ENCODE results near the gene PIBF1. TPM values are rescaled to one million over a fixed set of nuclear protein-coding genes. Genes with fewer than 3 reads are reported as not detected.

The PIBF1 gene
- total and polyA plus RNA-seq, 2 of the 4 experiments (the other 2 are of a cell fraction), result 5.1 to 13.3 TPM

DNA sequence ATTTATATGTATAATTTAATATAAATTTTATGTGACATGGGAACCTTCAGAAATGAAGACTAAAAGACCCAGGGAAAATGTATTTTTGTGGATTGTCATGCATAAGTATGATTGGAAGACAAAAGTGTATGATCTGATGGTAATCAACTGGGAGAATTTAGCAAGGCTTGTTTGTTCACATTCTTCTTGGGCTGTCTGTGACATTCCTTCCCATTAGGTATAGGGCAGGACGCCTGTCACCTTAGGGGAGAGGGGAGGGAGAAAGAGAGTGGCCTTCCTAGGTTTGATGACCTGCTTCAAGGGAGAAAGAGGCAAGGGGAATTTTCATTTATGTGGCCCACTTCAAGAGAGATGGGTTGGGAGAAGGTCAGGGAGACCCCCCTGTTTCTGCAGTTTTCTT is 22.4 kb downstream of the PIBF1 start:
- no peak for DNase-seq
- Histone ChIP-seq H3K4me1 (ENCODE audit: control insufficient read depth, insufficient read depth, low read length) (peaks cover 1% of the 10 kb centered on the region; the same call in 1 of the 2 replicates), H4K5ac (ENCODE audit: low read depth, low read length) (no peak overlapping the region), H4K8ac (ENCODE audit: low read depth in 2 of 2, low read length in 2 of 2) (no peak overlapping the region), H3K23ac (ENCODE audit: low read depth, low read length) (no peak overlapping the region), H3K4ac (ENCODE audit: low read depth, low read length) (no peak overlapping the region), H3K18ac (ENCODE audit: low read depth, low read length) (no peak overlapping the region), H2BK120ac (ENCODE audit: low read depth, low read length) (no peak overlapping the region), H4K91ac (ENCODE audit: insufficient read depth, low read depth, low read length) (no peak overlapping the region), H3K4me3 (ENCODE audit: insufficient read depth, low read depth, low read length) (no peak overlapping the region), H3K56ac (ENCODE audit: extremely low read depth, insufficient read depth, low read length) (no peak overlapping the region), H3K9me1 (ENCODE audit: insufficient read depth, low read length) (no peaks in the 10 kb centered on the region; the same call in 1 of the 2 replicates), H3K9ac (ENCODE audit: low read depth, low read length) (no peak overlapping the region), H3K14ac (replicated peaks; ENCODE audit: low read depth, low read length) (no peak overlapping the region), H3K36me3 (ENCODE audit: control insufficient read depth, insufficient read depth, low read length) (peaks cover 2% of the 10 kb centered on the region; the same call in 1 of the 2 replicates), H3K4me2 (ENCODE audit: low read depth, low read length) (no peak overlapping the region), H2BK15ac (ENCODE audit: low read depth, low read length) (no peak overlapping the region), H2AK5ac (ENCODE audit: low read depth, low read length) (no peak overlapping the region), H2BK5ac (ENCODE audit: low read depth, low read length, poor library complexity, severe bottlenecking) (no peak overlapping the region), H3K79me1 (ENCODE audit: low read depth in 1 of 2, low read length in 2 of 2) (peaks cover 0 to 13% of the 10 kb centered on the region in 2 experiments; a peak in 2 of 4 replicates), H3K27me3 (ENCODE audit: control insufficient read depth, insufficient read depth, low read length) (no peaks in the 10 kb centered on the region), H4K20me1 (ENCODE audit: insufficient read depth, low read length) (no peaks in the 10 kb centered on the region), H2BK20ac (ENCODE audit: low read depth, low read length) (no peak overlapping the region), H2AK9ac (replicated peaks; ENCODE audit: low read depth, low read length, poor library complexity) (no peak overlapping the region), H2AFZ (replicated peaks; ENCODE audit: low read length, poor library complexity) (no peak overlapping the region), H3K9me3 (ENCODE audit: control insufficient read depth, insufficient read depth, low read length) (no peaks in the 10 kb centered on the region), H3K27ac (ENCODE audit: insufficient read depth, low read length) (no peak overlapping the region)
- ATAC-seq (ENCODE audit: low read depth), result no peak
- TF ChIP-seq, protein P1, sequence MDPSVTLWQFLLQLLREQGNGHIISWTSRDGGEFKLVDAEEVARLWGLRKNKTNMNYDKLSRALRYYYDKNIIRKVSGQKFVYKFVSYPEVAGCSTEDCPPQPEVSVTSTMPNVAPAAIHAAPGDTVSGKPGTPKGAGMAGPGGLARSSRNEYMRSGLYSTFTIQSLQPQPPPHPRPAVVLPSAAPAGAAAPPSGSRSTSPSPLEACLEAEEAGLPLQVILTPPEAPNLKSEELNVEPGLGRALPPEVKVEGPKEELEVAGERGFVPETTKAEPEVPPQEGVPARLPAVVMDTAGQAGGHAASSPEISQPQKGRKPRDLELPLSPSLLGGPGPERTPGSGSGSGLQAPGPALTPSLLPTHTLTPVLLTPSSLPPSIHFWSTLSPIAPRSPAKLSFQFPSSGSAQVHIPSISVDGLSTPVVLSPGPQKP (IDR thresholded peaks at IDR 0.05; ENCODE audit: borderline replicate concordance, low read depth, low read length), result no peak
- TF ChIP-seq RAD21 (IDR thresholded peaks at IDR 0.05; ENCODE audit: low read length) (no peak), CEBPB (IDR thresholded peaks at IDR 0.05; ENCODE audit: low read depth, low read length) (no peak), NFE2L2 (IDR thresholded peaks at IDR 0.05; ENCODE audit: low read depth, low read length) (no peak), RFX5 (IDR thresholded peaks at IDR 0.05; ENCODE audit: low read depth, low read length) (no peak), RCOR1 (IDR thresholded peaks at IDR 0.05; ENCODE audit: insufficient replicate concordance, low read length) (no peak), FOS (IDR thresholded peaks at IDR 0.05; ENCODE audit: low read depth, low read length) (no peak), POLR2A (IDR thresholded peaks at IDR 0.05; ENCODE audit: low read depth, low read length) (no peak), BHLHE40 (IDR thresholded peaks at IDR 0.05; ENCODE audit: low read depth, low read length) (no peak), MAFK (IDR thresholded peaks at IDR 0.05; ENCODE audit: low read depth, low read length) (no peak), SMC3 (IDR thresholded peaks at IDR 0.05; ENCODE audit: low read depth, low read length) (no peak), MXI1 (IDR thresholded peaks at IDR 0.05; ENCODE audit: borderline replicate concordance, low read depth, low read length) (no peak)
- TF ChIP-seq, protein P2, sequence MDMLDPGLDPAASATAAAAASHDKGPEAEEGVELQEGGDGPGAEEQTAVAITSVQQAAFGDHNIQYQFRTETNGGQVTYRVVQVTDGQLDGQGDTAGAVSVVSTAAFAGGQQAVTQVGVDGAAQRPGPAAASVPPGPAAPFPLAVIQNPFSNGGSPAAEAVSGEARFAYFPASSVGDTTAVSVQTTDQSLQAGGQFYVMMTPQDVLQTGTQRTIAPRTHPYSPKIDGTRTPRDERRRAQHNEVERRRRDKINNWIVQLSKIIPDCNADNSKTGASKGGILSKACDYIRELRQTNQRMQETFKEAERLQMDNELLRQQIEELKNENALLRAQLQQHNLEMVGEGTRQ (IDR thresholded peaks at IDR 0.05; ENCODE audit: low read depth, low read length), result no peak
- TF ChIP-seq, protein P3, sequence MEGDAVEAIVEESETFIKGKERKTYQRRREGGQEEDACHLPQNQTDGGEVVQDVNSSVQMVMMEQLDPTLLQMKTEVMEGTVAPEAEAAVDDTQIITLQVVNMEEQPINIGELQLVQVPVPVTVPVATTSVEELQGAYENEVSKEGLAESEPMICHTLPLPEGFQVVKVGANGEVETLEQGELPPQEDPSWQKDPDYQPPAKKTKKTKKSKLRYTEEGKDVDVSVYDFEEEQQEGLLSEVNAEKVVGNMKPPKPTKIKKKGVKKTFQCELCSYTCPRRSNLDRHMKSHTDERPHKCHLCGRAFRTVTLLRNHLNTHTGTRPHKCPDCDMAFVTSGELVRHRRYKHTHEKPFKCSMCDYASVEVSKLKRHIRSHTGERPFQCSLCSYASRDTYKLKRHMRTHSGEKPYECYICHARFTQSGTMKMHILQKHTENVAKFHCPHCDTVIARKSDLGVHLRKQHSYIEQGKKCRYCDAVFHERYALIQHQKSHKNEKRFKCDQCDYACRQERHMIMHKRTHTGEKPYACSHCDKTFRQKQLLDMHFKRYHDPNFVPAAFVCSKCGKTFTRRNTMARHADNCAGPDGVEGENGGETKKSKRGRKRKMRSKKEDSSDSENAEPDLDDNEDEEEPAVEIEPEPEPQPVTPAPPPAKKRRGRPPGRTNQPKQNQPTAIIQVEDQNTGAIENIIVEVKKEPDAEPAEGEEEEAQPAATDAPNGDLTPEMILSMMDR (conservative IDR thresholded peaks at IDR 0.05; ENCODE audit: low read depth, low read length), result no peak
- no TSS peak for BruUV-seq (replicated peaks)
- ChIA-PET CTCF (no interaction called here), POLR2A (ENCODE audit: unreplicated experiment) (no interaction called here)
- dilution Hi-C loops (cut with HindIII; ENCODE audit: low sequenced_read_pairs, unreplicated experiment), result no loop called here
- in situ Hi-C loops (cut with MboI; ENCODE audit: low sequenced_read_pairs), result loop anchor here (25.0 kb wide), 1 partner anchor 908 kb away; no protein-coding TSS in a partner anchor
- 100% methylated on average over 1 of the region's 1 CpG; no CpG with 5 or more reads in 1 of the 2 experiments for WGBS, 2 experiments (ENCODE audit: extremely low coverage in 2 of 2, insufficient read length in 1 of 2)
- intact Hi-C loops (cut with micrococcal nuclease), result no loop called here

Data from IMR-90 (cell line).